Germinal center (tissue), 1 donor: ENCODE data around the gene TSPAN4.

Source experiments
- DNase-seq: peaks from one replicate; pipeline ENCODE4 v3.0.0; 2012; ENCODE audit warnings: mixed read lengths, low spot score

The TSPAN4 gene

DNA sequence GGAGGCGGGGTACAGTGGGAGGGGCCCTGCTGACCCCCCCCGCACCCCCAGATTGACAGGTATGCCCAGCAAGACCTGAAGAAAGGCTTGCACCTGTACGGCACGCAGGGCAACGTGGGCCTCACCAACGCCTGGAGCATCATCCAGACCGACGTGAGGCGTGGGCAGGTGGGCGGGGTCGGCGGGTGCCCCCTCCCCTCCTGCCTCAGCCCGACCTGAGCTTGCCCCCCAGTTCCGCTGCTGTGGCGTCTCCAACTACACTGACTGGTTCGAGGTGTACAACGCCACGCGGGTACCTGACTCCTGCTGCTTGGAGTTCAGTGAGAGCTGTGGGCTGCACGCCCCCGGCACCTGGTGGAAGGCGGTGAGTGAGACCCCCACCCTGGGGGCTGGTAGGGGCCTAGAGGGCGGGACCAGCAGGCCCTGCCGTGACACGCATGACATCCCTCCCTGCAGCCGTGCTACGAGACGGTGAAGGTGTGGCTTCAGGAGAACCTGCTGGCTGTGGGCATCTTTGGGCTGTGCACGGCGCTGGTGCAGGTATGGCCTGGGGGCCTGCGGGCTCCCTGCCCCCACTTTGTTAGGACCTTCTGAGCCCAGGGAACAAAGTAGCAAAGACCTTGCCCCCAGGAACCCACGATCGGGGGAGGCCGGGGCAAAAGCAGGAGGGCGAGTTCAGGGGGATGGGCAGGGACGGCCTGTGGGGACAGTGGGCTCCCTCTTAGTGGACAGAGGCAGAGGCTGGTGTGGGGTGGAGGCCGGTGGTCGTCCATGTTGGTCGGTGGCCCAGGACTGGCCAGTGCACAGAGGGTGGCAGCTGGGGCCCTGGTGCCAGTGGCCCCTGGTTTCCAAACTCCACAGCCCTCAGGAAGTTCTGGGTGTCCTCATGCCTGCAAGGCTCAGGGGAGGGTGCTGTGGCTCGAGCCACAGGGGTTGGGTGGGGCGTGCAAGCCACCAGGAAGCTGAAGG lies 23.1 kb downstream of the TSPAN4 start:
- no peak for DNase-seq

- no peak for DNase-seq
Observed at GRCh38 chr11:866481-866880, 23.8 kb downstream of the TSPAN4 start.

DNA sequence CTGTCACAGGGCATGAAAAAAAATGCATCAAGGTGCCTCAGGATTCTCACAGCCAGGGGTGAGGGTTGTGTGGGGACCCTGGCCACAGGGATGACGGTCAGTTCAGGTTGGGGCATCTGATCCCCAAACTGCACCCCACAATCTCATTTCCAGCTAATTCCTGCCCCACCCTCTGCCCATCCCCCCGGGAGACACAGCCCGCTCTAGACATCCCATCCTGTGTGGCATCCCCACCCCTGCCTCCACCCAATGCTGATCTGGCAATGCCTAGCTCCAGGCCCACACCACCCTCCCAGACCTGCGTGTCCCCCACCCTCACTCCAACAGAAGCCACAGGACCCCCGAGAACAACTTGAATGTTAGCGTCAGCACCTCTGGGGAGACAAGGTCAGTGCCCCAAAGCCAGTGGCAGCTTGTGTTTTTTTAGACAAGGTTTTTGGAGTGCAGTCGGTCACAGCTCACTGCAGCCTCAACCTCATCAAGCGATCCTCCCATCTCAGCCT lies 25.3 kb downstream of the TSPAN4 start:
- no peak for DNase-seq

DNA sequence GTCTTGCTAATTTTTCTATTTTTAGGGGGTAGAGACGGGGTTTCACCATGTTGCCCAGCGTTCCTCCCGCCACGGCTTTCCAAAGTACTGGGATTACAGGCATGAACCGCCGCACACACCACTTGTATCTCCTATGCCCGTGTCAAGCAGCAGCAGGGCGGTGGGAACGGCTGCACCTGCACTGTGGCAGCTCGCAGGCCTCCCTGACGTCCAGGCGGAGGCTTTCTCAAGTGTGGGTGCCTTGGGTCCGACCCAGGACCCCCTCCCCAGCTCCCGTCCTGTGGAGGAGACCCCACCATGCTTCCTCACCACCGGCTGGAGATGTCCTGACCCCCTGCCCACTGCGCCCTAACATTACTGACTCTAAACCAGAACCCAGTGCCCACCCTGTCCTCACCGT lies 25.7 kb downstream of the TSPAN4 start:
- no peak for DNase-seq

GRCh38 chr11:868802-869201 lies 26.1 kb downstream of the TSPAN4 start:
- no peak for DNase-seq

DNA sequence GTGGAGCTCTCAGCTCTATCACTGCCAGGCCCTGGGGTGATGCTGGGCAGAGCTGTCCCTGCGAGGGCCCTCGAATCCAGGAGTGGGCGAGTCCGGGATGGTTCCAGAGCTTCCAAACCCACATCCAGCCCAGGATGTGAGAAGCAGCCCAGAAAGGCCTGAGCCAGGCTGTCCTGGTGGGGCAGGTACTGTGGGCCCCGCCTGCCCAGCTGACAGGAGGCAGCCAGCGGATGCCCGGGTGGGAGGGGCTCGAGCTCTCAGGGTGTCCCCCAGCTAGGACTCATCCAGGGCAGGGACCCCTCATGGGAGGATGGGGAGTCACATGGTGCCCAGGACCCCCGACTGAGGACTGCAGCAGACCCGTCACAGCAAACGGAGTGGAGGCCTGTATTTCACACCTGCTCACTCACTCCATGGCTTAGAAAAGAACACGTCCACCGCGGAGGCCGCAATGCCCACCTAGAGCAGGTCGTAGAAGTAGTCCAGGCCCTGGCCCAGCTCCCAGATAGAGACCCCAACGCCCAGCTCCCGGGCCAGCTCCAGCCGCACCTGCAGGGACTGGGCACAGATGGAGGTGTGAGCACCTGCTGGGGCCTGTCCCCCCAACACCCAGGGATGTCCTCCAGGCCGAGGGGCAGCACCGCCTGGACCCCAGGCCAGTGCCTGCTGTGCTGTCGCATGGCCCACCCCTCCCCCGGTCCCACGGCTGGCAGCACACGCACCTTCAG lies 26.9 kb downstream of the TSPAN4 start:
- no peak for DNase-seq

DNA sequence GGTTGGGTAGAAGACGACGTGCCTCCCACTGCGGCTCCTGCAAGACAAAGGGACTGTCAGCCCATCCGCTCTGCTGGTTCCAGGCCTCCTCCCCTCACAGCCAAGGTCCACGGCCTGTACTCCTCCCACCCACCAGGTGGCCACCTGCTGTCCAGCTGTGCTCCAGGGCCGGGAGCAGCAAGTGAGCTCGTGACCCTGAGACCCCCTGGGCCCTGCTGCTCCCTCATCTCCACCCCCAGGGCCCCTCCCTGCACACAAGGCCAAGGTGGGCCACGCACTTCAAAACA lies 27.4 kb downstream of the TSPAN4 start:
- DNase-seq: no peak

DNA sequence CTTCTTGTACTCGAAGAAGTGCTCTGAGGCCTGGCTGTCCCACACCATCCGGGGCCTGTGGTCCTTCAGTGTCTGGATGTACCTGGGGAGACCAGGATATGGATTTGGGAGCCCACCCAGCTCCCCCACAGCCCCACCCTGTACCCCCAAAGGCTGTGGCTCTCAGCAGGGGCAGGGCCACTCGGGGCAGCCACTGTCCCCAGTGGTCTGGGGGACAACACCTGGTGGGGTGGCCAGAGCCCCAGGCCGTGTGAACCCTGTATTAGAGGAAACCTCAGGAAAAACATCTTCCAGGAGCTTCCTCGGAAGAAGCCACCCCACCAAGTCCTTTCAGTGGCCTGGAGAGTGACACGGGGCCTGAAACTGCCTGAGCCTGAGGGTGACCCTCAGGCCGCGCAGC lies 27.8 kb downstream of the TSPAN4 start:
- DNase-seq: no peak

GRCh38 chr11:871472-871871 lies 28.8 kb downstream of the TSPAN4 start:
- DNase-seq: no peak

DNA sequence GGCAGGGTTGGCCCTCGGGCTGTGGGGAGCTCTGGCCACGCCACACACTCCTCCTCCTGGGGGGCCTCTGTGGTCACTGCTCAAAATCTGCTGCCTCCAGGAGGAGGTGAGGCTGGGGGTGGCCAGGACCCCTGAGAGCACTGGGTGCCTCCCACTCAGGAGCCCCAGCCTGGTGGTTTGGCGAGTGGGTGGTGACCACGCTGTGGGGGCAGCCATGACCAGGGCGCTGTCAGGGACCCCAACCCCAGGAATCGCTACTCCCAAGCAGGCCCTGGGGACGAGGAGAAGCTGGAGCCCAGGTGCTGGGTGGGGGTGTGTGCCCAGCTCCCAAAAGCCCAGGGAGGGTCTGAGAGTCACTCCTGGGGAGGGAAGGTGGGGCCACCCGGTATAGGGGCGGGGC lies 30.1 kb downstream of the TSPAN4 start:
- no peak for DNase-seq

DNA sequence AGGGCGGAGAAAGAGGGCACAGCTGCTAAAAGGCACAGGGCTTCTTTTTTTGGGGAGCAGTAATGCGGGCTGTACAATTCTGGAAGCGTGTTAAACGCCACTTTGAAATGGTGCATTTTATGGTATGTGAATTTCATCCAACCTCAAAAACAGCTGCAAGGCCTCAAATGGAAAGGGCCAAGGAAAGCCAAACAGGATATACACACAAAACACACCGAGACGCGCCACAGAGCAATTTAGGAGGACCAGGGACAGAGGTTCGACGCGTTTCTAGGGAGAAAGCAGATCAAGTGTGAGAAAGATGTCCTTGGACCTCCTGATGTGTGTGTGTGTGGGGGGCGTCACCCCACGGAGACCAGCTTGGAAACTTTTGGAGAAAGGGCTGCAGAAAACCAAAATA lies 31.1 kb downstream of the TSPAN4 start:
- DNase-seq: no peak

DNA sequence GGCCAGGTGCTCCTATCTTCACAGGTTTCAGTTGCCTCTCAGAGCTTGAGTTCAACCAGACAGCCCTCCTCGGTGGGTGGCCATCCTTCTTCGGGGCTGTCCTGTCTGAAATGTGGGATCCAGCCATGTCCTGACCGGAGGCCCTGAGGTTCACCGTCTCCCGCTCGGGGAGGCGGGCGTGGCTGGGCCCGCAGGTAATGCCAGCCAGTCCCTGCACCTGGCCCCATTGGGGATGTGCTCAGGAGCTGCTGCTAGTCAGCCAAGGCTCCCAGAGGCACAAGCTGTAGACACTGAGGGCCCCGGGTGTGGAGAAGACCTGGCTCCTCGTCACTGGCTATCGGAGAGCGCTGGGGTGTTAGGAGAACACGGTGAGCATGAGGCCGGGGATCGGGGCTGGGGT lies 32.6 kb downstream of the TSPAN4 start:
- DNase-seq: no peak

GRCh38 chr11:875769-876301 lies 33.2 kb downstream of the TSPAN4 start:
- DNase-seq: no peak

DNA sequence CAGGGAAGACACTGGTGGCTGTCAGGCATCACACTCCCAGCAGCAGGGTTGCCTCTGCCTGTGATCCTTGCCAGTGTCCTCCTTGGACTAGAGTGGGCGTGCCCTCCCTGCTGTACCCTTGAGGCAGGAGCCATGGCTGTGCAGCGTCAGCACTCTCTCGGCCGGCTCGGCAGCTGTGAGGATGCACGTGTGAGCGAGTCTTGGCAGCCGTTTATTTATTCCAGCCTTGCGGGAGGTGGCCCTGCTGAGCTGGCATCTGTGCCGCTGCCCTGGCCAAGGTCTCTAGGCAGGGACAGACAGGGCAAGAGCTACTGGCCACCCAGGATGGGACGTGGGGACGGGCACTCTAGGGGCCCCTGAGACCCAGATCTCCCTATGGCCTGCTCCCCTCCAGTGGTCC lies 33.9 kb downstream of the TSPAN4 start:
- DNase-seq: no peak

GRCh38 chr11:877565-877964 lies 34.9 kb downstream of the TSPAN4 start:
- no peak for DNase-seq

- no peak for DNase-seq
Observed at GRCh38 chr11:880447-880846, 37.8 kb downstream of the TSPAN4 start.

- no peak for DNase-seq
Observed at GRCh38 chr11:882596-882995, 39.9 kb downstream of the TSPAN4 start.

DNA sequence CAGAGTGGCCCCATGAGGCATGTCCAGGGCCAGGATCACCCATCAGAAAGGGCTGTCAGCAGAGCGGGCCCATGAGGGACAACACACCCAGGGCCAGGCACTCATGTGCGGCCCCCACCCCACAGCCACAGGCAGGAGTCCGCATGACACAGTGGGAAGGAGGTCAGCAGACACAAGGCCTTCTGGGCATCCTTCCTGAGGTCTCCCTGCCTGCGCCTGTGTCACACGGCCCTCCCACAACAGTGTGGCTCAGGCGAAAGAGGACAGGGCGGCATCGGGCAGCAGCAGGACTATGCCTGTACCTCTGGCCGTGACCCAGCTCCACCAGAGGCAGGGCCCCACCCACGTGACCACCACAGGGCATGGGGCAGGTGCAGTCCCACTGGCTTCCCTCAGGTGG lies 40.9 kb downstream of the TSPAN4 start:
- DNase-seq: no peak

DNA sequence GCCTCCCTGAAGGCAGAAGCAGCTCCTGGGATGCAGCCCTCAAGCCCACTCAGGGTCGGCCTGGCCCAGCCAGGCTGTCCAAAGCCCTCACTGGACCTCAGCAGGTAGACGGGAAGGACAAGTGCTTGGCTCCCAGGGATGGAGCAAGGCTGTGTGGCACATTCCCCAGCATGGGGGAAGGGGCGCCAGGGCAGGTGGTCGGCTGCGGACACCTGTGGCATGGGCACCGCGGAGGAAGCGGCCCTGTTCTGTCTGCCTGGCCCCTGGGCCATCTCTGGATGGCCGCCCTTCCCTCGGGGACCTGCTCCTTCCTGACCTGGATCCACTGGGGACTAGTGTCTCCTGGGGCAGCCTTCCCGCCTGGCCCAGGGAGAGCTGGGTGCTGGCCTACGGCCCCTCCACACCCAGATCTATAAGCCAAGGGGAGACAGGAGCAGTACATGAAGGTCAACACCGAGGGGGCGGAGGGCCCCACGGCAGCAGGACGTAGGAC lies 42.0 kb downstream of the TSPAN4 start:
- DNase-seq: no peak

DNA sequence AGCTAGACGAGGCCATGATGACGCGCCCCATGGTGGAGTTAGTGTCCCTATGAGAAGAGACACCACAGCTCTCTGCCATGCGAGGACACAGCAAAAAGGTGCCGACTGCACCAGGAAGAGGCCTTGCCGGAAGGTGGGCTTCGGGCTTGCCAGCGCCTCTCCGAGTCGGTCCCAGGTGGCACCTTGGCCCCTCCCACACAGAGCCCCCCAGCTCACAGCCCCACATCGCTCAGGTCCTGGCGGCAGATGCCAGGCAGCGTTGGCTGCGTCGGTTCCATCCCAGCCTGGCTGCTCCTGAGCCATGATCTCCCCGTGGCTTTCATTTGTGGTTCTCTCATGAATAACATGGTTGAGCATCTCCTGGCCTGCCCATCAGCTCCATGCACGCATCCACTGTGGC lies 43.9 kb downstream of the TSPAN4 start:
- no peak for DNase-seq

DNA sequence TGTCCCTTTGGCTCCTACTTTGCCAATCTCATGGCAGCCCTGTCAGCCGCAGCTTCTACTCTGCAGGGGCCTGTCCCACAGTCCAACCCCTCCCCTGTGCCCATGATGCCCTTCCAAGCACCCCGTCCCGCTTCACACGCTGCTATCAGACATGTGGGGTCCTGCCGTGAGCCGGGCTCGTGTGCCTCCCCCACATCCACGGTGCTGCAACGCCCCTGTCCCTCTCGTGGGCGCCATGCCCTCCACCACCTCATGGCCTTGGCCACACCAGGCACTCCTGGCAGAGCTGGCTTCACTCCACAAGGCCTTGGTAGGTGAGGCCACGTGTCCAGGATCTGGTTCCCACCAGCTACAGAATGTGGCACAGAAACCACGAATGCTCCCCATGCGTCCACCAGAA lies 44.9 kb downstream of the TSPAN4 start:
- DNase-seq: no peak

DNA sequence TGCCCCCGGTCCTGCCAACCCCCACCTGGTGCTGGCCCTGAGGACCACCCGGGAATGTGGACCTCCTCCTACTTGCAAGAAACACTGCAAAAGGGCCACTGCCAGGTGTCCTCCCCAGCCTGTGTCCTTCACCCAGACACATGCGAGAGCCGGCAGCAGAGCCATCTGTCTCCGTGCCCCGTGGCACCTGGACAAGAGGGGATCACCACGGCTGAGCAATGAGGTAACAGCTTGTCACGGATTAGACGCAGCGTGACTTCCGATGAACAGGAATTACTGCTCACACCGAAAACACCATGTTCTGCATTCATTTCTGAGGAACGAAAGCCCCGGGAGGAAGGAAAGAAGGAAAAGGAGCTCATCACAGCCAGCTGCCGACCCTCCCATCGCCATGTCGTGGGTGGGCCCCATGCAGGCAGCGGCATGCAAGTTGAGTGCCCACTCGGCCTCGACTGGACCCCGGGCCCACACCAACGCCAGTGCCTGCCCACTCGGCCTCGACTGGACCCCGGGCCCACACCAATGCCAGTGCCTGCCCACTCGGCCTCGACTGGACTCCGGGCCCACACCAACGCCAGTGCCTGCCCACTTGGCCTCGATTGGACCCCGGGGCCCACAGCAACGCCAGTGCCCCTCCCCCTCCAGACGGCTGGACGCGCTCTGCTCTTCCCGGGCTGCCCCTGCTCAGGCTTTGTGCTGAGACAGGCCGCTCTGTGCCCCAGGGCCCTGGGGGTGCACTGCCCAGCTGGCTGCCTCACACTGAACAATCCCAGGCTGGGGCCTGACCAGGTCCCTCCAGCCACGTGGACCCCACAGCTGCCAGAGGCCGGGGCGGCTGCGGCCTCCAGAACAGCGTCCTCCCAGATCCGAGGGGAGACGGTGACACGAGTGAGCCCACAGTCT lies 45.9 kb downstream of the TSPAN4 start:
- no peak for DNase-seq
